ENCODE measurements around the gene MAPK1IP1L. TPM values are rescaled to one million over a fixed set of nuclear protein-coding genes. Genes with fewer than 3 reads are reported as not detected.

MAPK1IP1L gene
- total and polyA plus RNA-seq, 12 donors, result 23.6 to 105 (median 77.2) TPM

GRCh38 chr14:55025948-55026347, 25.5 kb upstream of the MAPK1IP1L start:
- Histone ChIP-seq H3K27me3 (no peaks in the 10 kb centered on the region), H3K36me3 (no peaks in the 10 kb centered on the region), H3K4me3 (peak overlapping the region in 8 of 10 donors; percentile 68 to 95 (median 80)), H3K4me1 (peaks cover 3 to 43% (median 35%) of the 10 kb centered on the region in 9 donors), H3K27ac (no peak overlapping the region), H3K9me3 (no peaks in the 10 kb centered on the region)
- intact Hi-C loops (cut with DNase I), result no loop called here
- no peak for DNase-seq
- ATAC-seq, result no peak
- TF ChIP-seq CTCF (IDR thresholded peaks at IDR 0.05), result no peak
- WGBS, 2 donors, result 20 to 26% methylated on average over 7 of the region's 7 CpGs

GRCh38 chr14:55026441-55026792, 25.0 kb upstream of the MAPK1IP1L start:
- WGBS, 2 donors, result 1 to 2% methylated on average over 9 of the region's 9 CpGs

GRCh38 chr14:55026793-55027561, 24.5 kb upstream of the MAPK1IP1L start, which contains the start of the genes SOCS4 and WDHD1:
Gene SOCS4 (plus strand): TSS chr14:55027236. CDS start chr14:55043042, 15,806 bp downstream.
Gene WDHD1 (minus strand): TSS chr14:55027099. CDS start chr14:55026787, 312 bp downstream.
- peaks cover 3 to 53% (median 41%) of the 10 kb centered on the region in 9 donors for H3K4me1 ChIP-seq

More at GRCh38 chr14:55026441-55026792, 25.0 kb upstream of the MAPK1IP1L start:
- DNase-seq, result no peak
- no peak for TF ChIP-seq CTCF (IDR thresholded peaks at IDR 0.05)
- H3K27ac ChIP-seq, result peak overlapping the region in 9 of 10 donors; percentile 71 to 93 (median 87)
- H3K36me3 ChIP-seq, result no peaks in the 10 kb centered on the region
- no peaks in the 10 kb centered on the region for H3K9me3 ChIP-seq
- H3K4me3 ChIP-seq, result peak overlapping the region; percentile 62 to 95 (median 78)
- intact Hi-C loops (cut with DNase I), result no loop called here
- no peak for ATAC-seq
- H3K27me3 ChIP-seq, result no peaks in the 10 kb centered on the region
- H3K4me1 ChIP-seq, result peaks cover 3 to 48% (median 39%) of the 10 kb centered on the region in 9 donors

More at GRCh38 chr14:55026793-55027561, 24.5 kb upstream of the MAPK1IP1L start, which contains the start of the genes SOCS4 and WDHD1:
- H3K36me3 ChIP-seq, result peaks cover 0 to 3% (median 0%) of the 10 kb centered on the region in 9 donors
- DNase-seq (peak; percentile 95 to 97), ATAC-seq (peak; percentile 98 to 100 (median 100))
- TF ChIP-seq CTCF (IDR thresholded peaks at IDR 0.05), result peak in 6 of 9 donors; percentile 9 to 57 (median 30)
- H3K4me3 ChIP-seq, result peak within 1 kb of the TSS; percentile 62 to 95 (median 78)
- no peaks in the 10 kb centered on the region for H3K27me3 ChIP-seq
- intact Hi-C loops (cut with DNase I), result no loop called here
- no peaks in the 10 kb centered on the region for H3K9me3 ChIP-seq
- 0 to 1% methylated on average over 56 of the region's 56 CpGs for WGBS, 2 donors
- H3K27ac ChIP-seq, result peak within 1 kb of the TSS; percentile 58 to 93 (median 86)
